Measurements from ENCODE around the gene ATP8B3.

ATP8B3 gene

DNA sequence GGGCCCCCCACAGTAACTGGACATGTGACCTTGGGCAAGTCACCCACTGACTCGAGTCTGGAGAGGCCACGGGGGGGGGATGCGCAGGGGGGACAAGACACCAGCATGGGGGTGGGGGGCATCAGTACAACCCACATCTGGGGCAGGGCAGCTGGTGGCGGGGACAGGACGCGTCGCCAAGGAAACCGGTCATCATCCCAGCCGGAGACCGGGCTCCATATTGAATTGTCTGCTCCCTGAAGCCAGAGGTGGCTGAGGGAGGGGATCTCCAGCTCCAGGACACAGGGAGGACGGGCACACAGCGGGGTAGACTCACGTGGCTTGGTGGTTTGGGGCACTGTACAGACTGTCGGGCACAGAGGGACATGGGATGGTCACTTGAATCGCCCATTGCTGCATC is 47.3 kb downstream of the ATP8B3 start (continued):
- TF ChIP-seq, protein P1, sequence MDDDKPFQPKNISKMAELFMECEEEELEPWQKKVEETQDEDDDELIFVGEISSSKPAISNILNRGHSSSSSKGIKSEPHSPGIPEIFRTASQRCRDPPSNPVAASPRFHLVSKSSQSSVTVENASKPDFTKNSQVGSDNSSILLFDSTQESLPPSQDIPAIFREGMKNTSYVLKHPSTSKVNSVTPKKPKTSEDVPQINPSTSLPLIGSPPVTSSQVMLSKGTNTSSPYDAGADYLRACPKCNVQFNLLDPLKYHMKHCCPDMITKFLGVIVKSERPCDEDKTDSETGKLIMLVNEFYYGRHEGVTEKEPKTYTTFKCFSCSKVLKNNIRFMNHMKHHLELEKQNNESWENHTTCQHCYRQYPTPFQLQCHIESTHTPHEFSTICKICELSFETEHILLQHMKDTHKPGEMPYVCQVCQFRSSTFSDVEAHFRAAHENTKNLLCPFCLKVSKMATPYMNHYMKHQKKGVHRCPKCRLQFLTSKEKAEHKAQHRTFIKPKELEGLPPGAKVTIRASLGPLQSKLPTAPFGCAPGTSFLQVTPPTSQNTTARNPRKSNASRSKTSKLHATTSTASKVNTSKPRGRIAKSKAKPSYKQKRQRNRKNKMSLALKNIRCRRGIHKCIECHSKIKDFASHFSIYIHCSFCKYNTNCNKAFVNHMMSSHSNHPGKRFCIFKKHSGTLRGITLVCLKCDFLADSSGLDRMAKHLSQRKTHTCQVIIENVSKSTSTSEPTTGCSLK (tag by site-specific recombination; IDR thresholded peaks at IDR 0.05), result no peak
- TF ChIP-seq, protein P2, sequence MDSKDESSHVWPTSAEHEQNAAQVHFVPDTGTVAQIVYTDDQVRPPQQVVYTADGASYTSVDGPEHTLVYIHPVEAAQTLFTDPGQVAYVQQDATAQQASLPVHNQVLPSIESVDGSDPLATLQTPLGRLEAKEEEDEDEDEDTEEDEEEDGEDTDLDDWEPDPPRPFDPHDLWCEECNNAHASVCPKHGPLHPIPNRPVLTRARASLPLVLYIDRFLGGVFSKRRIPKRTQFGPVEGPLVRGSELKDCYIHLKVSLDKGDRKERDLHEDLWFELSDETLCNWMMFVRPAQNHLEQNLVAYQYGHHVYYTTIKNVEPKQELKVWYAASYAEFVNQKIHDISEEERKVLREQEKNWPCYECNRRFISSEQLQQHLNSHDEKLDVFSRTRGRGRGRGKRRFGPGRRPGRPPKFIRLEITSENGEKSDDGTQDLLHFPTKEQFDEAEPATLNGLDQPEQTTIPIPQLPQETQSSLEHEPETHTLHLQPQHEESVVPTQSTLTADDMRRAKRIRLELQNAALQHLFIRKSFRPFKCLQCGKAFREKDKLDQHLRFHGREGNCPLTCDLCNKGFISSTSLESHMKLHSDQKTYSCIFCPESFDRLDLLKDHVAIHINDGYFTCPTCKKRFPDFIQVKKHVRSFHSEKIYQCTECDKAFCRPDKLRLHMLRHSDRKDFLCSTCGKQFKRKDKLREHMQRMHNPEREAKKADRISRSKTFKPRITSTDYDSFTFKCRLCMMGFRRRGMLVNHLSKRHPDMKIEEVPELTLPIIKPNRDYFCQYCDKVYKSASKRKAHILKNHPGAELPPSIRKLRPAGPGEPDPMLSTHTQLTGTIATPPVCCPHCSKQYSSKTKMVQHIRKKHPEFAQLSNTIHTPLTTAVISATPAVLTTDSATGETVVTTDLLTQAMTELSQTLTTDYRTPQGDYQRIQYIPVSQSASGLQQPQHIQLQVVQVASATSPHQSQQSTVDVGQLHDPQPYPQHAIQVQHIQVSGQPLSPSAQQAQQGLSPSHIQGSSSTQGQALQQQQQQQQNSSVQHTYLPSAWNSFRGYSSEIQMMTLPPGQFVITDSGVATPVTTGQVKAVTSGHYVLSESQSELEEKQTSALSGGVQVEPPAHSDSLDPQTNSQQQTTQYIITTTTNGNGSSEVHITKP (tag by site-specific recombination; IDR thresholded peaks at IDR 0.05), result no peak

DNA sequence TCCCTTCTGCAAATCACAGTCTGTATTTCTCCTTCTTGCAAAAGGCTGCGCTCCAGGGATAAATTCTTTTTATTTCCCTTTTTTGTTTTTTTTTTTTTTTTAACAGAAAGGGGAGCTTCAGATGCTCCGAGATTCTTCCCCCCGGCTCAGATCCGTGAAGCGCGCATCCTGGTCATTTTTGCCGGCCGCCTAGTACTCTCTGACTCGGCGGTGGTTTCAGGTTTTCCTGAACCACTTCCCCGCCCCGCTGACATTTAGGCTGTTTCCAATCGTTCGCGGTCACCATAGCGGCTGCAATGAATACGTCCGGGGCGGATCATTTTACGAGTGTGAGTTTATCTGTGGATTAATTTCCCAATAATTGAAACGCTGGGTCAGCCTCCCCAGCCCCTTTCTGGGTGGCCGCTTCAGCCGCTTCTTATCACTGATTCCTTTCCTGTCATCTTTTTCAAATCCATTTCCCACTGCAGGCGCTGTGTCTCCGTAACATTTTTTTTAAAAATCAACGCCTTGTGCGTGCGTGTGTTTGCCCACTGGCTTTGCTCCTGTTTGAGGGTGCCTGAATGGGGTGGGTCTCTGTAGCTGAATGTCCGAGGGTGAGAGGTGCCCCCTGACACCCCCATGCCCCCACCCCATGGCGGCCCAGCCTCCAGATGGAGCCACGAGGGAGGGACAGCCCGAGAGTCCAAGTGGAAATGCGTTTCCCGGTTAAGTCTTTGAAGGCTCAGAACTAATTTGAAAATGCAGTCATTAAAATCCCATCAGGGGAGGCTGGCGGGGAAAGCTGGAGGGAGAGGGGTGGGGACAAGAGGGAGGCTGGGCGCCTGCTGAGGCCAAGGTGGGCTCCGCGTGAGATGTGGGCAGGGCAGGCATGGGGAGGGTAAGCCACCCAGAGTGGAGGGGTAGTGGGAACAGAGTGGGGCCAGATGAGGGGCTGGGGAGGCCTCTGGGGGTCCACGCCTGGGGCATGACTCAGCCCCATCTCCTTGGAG is 48.1 kb downstream of the ATP8B3 start:
- CTCF ChIA-PET, result interaction anchor here (0.6 to 6.3 kb wide), 5 partner anchors 9 to 92 kb away, joined by 3 to 68 read pairs (median 5); no protein-coding TSS in a partner anchor
- Histone ChIP-seq H3K27ac (ENCODE audit: extremely low read depth, low read depth, low read length) (no peak overlapping the region), H3K4me1 (ENCODE audit: control insufficient read depth, insufficient read depth, low read length) (no peaks in the 10 kb centered on the region), H3K36me3 (ENCODE audit: control insufficient read depth in 2 of 2, insufficient read depth in 1 of 2, low read length in 2 of 2) (no peaks in the 10 kb centered on the region), H3K4me3 (ENCODE audit: low read depth, low read length) (no peak overlapping the region), H3K9me3 (ENCODE audit: control insufficient read depth, insufficient read depth, low read depth, low read length) (no peaks in the 10 kb centered on the region)
- POLR2A ChIA-PET, result interaction anchor here (0.6 to 0.7 kb wide), 2 partner anchors 230 to 530 kb away, joined by 3 to 7 read pairs; no protein-coding TSS in a partner anchor
- TF ChIP-seq BCL11A (tag by site-specific recombination; IDR thresholded peaks at IDR 0.05; ENCODE audit: low read depth) (no peak), SP7 (tag by site-specific recombination; IDR thresholded peaks at IDR 0.05) (peak; percentile 28; the same call in 1 of the 2 replicates), ZNF274 (IDR thresholded peaks at IDR 0.05; ENCODE audit: low read length) (no peak), ZNF274 (tag by site-specific recombination; IDR thresholded peaks at IDR 0.05; ENCODE audit: borderline replicate concordance) (no peak), ZNF146 (tag by site-specific recombination; IDR thresholded peaks at IDR 0.05) (peak; percentile 93), ZNF658 (tag by site-specific recombination; IDR thresholded peaks at IDR 0.05) (no peak), KLF1 (tag by site-specific recombination; IDR thresholded peaks at IDR 0.05) (peak; percentile 23), TCF7L2 (IDR thresholded peaks at IDR 0.05; ENCODE audit: borderline replicate concordance, low read depth, low read length) (no peak; the same call in 1 of the 2 replicates), ZNF391 (tag by site-specific recombination; IDR thresholded peaks at IDR 0.05; ENCODE audit: borderline replicate concordance, low read depth) (no peak), ZNF16 (tag by site-specific recombination; IDR thresholded peaks at IDR 0.05; ENCODE audit: low read depth) (no peak), WT1 (tag by site-specific recombination; IDR thresholded peaks at IDR 0.05) (0 out of 2 replicates have a peak, but pooled peaks have one; percentile 44), ZNF239 (tag by site-specific recombination; IDR thresholded peaks at IDR 0.05) (no peak), ZNF335 (tag by site-specific recombination; conservative IDR thresholded peaks at IDR 0.05) (no peak), MEIS1 (CRISPR knock-in tag; IDR thresholded peaks at IDR 0.05; ENCODE audit: borderline replicate concordance) (no peak), ZFHX2 (tag by site-specific recombination; conservative IDR thresholded peaks at IDR 0.05) (peak; percentile 33; the same call in 1 of the 2 replicates), ZNF548 (tag by site-specific recombination; IDR thresholded peaks at IDR 0.05) (no peak), GLIS2 (tag by site-specific recombination; IDR thresholded peaks at IDR 0.05) (peak; percentile 46; the same call in 1 of the 2 replicates)
- TF ChIP-seq, protein P3, sequence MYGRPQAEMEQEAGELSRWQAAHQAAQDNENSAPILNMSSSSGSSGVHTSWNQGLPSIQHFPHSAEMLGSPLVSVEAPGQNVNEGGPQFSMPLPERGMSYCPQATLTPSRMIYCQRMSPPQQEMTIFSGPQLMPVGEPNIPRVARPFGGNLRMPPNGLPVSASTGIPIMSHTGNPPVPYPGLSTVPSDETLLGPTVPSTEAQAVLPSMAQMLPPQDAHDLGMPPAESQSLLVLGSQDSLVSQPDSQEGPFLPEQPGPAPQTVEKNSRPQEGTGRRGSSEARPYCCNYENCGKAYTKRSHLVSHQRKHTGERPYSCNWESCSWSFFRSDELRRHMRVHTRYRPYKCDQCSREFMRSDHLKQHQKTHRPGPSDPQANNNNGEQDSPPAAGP (tag by site-specific recombination; IDR thresholded peaks at IDR 0.05), result peak; percentile 58
- TF ChIP-seq, protein P4, sequence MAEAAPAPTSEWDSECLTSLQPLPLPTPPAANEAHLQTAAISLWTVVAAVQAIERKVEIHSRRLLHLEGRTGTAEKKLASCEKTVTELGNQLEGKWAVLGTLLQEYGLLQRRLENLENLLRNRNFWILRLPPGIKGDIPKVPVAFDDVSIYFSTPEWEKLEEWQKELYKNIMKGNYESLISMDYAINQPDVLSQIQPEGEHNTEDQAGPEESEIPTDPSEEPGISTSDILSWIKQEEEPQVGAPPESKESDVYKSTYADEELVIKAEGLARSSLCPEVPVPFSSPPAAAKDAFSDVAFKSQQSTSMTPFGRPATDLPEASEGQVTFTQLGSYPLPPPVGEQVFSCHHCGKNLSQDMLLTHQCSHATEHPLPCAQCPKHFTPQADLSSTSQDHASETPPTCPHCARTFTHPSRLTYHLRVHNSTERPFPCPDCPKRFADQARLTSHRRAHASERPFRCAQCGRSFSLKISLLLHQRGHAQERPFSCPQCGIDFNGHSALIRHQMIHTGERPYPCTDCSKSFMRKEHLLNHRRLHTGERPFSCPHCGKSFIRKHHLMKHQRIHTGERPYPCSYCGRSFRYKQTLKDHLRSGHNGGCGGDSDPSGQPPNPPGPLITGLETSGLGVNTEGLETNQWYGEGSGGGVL (tag by site-specific recombination; IDR thresholded peaks at IDR 0.05), result peak; percentile 86
- TF ChIP-seq, protein P5, sequence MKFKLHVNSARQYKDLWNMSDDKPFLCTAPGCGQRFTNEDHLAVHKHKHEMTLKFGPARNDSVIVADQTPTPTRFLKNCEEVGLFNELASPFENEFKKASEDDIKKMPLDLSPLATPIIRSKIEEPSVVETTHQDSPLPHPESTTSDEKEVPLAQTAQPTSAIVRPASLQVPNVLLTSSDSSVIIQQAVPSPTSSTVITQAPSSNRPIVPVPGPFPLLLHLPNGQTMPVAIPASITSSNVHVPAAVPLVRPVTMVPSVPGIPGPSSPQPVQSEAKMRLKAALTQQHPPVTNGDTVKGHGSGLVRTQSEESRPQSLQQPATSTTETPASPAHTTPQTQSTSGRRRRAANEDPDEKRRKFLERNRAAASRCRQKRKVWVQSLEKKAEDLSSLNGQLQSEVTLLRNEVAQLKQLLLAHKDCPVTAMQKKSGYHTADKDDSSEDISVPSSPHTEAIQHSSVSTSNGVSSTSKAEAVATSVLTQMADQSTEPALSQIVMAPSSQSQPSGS (tag by site-specific recombination; IDR thresholded peaks at IDR 0.05; ENCODE audit: low read depth), result no peak
- TF ChIP-seq, protein P6, sequence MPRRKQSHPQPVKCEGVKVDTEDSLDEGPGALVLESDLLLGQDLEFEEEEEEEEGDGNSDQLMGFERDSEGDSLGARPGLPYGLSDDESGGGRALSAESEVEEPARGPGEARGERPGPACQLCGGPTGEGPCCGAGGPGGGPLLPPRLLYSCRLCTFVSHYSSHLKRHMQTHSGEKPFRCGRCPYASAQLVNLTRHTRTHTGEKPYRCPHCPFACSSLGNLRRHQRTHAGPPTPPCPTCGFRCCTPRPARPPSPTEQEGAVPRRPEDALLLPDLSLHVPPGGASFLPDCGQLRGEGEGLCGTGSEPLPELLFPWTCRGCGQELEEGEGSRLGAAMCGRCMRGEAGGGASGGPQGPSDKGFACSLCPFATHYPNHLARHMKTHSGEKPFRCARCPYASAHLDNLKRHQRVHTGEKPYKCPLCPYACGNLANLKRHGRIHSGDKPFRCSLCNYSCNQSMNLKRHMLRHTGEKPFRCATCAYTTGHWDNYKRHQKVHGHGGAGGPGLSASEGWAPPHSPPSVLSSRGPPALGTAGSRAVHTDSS (tag by site-specific recombination; IDR thresholded peaks at IDR 0.05), result no peak

Data from HEK293 (cell line).